NCI-H187 (cell line): ENCODE results near the gene MARVELD2.
"Not testable (repeated sequence)": the region's sequence is repeated elsewhere in the genome, so short reads cannot be mapped to it uniquely, and the experiment has no call there.

ENCODE experiments used
- DNase-seq, 2 experiments: peaks; one replicate each; lab custom pipeline; 2025; lab: John Stamatoyannopoulos, UW

MARVELD2 gene

DNA sequence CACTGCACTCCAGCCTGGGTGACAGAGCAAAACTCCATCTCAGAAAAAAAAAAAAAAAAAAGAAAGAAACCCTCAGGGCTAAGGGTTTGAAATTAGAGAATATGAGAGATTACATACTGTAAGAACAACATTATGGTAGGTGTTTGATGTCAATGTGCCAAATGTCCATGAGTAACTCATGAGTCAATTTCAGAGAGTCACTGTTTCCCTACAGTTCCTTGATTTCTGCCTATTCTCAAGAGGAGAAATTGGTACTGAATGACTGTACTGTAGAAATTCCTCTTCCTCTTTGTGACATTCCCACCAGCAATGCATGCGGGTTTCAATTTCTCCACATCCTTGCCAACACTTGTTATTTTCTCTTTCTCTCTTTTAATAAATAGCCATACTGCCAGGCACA lies 35.2 kb downstream of the MARVELD2 start:
- DNase-seq = no peak

DNA sequence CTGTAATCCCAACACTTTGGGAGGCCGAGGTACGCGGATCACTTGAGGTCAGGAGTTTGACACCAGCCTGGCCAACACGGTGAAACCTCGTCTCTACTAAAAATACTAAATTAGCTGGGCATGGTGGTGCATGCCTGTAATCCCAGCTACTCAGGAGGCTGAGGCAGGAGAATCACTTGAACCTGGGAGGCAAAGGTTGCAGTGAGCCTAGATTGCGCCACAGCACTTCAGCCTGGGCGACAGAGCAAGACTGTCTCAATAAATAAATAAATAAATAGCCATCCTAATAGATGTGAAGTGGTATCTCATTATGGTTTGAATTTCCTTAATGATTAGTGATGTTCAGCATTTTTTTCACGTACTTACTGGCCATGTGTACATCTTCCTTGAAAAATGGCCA lies 35.6 kb downstream of the MARVELD2 start:
- DNase-seq = not testable (repeated sequence)

DNA sequence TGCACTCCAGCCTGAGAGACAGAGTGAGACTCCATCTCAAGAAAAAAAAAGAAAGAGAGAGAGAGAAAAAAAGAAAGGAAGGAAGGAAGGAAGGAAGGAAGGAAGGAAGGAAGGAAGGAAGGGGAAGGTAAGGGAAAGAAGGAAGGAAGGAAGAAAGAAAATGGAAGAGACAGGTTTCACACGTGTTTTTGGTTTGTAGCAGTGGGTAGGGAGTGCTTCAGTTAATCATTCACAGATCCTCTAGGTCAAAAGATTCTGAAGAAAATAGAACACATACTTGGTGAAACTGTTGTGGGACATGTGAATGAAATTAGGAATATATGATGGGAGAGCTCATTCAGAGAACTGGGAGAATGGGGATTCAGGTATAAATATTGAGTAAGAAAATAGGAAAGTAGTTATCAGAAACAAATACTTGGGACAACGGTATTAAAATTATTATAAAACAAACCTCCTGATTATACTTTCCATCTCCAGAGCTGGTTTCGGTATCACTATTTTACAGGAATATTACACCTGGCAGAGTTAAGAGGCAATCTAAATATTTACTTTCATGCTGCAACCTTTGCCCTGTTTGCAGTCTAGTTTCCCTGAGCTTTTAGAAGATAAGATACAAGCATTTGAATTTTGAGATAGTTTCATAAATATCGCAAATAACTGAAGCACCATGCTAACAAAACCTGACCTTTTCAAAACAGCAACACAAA lies 37.2 kb downstream of the MARVELD2 start:
- DNase-seq = no peak

DNA sequence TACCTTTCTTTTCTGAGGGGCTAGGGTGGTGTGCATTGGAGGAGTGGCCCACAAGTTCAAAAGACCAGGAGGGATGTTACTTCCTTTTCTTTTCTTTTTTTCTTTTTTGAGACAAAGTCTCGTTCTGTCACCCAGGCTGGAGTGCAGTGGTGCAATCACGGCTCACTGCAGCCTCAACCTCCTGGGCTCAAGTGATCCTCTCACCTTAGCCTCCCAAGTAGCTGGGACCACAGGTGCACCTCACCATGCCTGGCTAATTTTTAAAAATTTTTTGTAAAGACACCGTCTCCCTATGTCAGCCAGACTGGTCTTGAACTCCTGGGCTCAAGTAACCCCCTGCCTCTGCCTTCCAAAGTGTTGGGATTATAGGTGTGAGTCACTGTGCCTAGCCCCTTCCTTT lies 38.6 kb downstream of the MARVELD2 start:
- not testable (repeated sequence) for DNase-seq

DNA sequence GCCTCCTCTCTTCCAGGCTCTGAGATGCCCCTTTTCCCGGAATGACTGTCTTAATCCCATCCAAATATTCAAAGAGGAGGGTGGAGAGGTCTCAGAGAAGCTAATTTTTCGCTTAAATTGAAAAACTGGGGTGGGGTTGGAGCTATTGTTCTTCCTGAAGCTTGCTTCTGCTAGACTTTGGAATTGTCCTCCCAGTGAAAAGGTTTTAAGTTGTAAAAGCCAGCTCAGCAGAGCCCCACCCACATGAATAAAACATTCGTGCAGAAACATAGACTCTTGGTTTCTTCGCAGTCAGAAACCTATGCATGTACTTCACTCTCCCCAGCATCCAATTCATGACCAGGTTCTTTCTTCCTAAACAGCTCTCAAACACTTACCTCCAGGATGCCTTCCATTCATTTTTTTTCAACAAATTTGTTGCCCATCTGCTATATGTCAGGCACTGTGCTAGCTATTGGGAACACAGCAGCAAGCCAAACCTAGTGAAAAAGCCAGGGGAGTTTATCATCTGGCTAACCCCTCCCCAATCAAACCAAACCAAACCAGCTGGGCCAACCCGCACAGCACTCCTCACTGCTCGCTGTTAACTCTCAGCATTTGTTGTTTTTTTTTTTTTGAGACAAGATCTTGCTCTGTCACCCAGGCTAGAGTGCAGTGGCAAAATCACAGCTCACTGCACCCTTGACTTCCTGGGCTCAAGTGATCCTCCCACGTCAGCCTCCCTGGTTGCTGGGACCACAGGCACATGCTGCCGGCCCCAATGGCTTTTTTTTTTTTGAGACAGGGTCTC lies 39.7 kb downstream of the MARVELD2 start:
- DNase-seq = no peak

DNA sequence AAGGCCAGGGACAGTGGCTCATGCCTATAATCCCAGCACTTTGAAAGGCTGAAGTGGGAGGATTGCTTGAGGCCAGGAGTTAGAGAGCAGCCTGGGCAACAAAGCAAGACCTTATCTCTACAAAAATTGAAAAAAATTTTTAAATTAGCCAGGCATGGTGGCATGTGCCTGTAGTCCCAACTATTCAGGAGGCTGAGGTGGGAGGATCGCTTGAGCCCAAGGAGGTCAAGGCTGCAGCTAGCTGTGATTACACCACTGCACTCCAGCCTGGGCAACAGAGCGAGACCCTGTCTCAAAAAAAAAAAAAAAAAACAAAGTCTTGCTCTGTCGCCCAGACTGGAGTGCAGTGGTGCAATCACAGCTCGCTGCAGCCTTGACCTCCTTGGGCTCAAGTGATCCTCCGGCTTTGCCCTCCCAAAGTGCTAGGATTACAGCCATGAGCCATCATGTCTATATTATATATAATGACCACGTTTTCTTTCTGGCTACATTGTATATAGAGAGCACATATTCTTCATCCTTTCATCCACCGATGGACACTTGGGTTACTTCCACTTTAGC lies 40.6 kb downstream of the MARVELD2 start:
- not testable (repeated sequence) for DNase-seq

DNA sequence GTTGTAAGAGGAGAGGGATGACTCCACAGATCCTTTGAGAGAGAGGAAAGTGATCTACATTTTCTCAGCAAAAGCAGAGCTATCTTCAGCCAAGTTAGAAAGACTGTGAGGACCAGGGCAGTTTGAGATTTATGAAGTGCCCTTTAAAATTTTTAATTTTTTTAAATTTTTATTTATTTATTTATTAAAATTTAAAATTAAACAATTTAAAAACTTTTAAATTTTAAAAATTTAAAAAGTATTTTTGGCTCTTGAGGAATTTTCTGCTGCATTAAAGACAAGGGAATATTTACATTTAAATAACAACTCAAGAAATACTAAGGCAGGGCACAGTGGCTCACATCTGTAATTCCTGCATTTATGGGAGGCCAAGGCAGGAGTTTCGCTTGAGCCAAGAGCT lies 47.3 kb downstream of the MARVELD2 start:
- DNase-seq = no peak

DNA sequence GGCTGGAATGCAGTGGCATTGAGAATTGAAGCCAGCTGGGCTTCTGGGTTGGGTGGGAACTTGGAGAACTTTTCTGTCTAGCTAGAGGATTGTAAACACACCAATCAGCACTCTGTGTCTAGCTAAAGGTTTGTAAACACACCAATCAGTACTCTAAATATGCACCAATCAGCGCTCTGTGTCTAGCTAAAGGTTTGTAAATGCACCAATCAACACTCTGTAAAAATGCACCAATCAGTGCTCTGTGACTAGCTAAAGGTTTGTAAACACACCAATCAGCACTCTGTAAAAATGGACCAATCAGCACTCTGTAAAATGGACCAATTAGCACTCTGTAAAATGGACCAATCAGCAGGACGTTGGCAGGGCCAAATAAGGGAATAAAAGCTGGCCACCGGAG lies 51.5 kb downstream of the MARVELD2 start:
- DNase-seq = not testable (repeated sequence)

DNA sequence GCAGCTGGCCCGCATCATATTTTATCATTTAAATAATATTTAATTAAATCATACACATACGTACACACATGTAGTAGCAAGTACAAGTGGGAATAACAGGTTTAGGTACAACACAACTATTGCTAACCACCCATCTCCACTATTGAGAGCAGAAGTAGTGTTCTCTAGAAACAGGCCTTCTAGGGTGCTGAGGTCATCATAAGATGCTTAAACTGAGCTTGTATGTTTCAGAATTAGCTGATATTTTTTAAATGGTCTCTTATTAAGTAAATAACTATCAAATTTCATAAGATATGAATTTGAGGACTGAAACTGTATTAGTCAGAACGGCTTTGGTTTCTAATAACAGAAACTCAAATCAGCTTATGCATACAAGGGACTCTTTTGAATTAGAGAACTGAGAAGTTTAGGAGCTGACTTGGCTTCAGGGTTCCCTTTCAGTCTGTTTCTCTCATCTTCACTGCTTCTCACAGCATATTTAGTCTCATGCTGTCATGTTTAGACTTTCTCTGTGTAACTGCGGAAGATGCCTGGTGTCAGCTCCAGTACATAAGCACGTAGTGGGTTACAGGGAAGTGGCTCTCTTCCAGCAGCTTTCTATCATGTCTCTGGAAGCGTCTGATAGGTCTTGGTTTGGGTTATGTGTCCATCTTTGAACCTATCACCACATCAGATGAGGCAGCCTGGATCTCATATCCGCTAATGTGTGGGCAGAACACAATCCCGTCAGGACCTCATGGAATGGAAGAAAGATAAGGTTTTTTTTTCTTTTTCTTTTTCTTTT lies 52.7 kb downstream of the MARVELD2 start:
- no peak for DNase-seq

DNA sequence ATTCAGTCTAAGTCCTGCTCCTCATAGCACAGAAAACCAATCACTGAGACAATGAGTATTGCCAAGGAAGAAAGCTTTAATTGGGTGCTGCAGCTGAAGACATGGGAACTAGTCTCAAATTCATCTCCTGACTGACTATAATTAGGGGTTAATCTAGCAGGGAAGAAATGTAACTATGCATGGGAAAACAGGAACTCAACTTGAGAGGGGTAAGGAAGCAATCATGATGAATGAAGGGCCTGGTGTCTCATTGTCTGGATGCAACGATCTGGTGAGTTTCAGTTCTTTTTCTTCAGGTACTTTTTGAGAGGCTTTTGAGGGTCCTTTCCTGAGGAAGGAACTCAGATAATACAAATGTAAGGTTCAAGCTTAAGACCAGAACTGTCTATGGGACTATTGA lies 53.7 kb downstream of the MARVELD2 start:
- no peak for DNase-seq

DNA sequence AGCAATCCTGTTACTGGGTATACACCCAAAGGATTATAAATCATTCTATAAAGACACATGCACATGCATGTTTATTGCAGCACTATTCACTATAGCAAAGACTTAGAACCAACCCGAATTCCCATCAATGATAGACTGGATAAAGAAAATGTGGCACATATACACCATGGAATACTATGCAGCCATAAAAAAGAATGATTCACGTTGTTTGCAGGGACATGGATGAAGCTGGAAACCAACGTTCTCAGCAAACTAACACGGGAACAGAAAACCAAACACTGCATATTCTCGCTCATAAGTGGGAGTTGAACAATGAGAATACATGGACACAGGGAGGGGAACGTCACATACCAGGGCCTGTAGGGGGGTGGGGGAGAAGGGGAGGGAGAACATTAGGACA lies 56.6 kb downstream of the MARVELD2 start:
- DNase-seq = not testable (repeated sequence)

DNA sequence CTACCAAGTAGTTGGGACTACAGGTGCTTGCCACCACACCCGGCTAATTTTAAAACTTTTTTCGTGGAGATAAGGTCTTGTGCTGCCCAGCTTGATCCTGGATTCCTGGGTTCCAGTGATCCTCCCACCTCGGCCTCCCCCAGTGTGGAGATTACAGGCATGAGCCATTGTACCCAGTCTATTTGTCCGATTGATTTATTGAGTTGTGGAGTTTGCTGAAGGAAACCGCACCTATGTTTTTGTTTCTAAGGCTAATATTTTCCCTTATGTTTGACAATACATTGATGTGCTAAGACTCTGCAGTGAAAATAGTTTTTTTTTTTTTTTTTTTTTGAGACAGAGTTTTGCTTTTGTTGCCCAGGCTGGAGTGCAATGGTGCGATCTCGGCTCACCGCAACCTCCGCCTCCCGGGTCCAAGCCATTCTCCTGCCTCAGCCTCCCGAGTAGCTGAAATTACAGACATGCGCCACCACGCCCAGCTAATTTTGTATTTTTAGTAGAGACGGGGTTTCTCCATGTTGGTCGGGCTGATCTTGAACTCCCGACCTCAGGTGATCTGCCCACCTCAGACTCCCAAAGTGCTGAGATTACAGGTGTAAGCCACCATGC lies 57.7 kb downstream of the MARVELD2 start:
- not testable (repeated sequence) for DNase-seq

DNA sequence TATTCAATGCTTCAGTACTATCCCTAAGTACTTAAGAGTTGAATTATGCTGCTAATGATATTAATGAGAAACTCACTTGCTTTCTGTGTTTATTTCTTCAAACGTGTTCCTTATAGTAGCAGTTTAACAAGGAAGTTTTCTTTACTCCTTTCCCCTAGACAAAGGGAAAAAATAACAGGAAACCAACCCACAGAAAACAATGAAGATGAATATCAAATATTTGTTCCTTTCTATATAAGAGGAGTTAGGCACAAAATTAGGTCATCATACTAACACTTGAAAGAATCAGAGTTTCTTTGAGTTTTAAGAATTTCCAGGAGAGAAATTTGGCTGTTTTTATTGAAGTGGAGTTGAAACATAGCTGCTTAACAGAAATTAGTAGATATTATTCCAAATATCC lies 62.3 kb downstream of the MARVELD2 start:
- no peak for DNase-seq

DNA sequence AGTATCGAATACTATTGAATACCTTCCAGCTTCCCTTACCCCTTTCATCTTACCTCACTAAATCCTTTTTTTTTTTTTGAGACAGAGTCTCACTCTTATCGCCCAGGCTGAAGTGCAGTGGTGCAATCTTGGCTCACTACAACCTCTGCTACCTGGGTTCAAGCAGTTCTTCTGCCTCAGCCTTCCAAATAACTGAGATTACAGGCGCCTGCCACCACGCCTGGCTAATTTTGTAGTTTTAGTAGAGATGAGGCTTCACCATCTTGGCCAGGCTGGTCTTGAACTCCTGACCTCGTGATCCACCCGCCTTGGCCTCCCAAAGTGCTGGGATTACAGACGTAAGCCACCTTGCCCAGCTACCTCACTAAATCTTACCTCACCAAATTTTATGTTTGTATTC lies 63.4 kb downstream of the MARVELD2 start:
- not testable (repeated sequence) for DNase-seq

DNA sequence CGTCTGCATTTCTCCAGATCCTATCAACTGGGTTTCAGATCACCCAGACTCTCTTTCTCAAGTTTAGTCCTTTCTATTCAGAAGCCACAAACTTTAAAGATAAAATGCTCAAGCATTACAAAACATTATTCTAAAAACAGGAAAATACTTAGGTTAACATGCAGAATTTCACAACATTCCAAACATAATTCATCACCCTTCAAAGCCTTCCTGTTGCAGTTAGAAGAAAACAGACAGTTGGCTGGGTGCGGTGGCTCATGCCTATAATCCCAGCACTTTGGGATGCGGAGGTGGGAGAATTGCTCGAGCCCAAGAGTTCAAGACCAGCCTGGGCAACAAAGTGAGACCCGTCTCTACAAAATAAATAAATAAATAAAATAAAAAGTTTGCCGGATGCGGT lies 70.0 kb downstream of the MARVELD2 start:
- no peak for DNase-seq

DNA sequence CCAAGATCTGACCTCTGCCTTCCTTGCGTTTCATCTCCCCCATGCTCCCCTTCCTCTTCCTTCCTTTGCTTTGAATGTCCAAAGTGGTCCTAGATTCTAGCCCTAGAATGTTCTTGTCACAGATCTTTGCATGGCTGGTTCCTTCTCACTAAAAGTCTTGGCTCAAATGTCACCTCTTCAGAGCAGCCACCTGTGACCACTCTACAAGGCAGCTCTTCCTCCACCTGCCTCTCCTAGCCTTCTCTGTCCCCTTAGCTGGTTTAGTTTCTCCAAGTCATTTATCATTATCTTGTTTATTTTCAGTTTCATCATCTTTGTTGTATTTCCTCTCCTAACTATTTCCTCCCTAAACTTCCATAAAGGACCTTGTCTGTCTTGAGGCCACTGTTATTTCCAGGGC lies 70.6 kb downstream of the MARVELD2 start:
- DNase-seq = peak in 1 of 2 experiments; percentile 46

DNA sequence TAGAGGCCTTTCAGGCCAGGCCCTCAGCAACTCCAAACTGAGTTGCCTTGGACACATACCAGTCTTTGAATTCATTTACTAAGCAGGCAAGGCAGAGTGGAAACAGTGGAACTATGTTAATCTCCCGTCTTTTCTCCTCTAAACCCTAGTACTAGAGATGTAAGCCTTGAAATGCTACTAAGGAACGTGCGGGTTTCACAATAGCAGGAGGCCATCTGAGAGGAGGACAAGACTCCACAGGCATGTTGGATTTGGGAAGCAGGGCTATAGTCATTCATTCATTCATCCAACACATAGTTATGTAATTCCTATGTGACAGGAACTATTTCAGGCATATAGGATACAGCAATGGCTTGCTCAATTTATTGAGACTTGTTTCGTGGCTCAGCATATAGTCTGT lies 74.3 kb downstream of the MARVELD2 start:
- no peak for DNase-seq

DNA sequence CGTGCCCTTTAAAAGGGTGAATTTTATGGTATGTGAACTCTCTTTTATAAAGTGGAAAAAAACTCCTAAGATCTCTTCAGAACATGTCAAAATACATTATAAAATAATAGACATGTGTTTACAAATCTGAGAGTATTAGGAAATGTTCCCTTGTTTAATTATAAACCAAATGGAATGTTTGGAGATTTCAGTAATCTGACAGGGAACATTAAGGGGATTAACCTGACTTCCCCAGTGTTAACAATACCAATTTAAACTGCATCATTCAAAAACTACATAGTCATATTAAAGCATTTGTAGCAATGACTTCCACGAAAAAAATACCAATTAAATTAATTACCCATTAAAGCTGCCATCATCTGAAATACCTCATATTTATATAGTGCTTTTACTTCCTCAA lies 76.1 kb downstream of the MARVELD2 start:
- no peak for DNase-seq

DNA sequence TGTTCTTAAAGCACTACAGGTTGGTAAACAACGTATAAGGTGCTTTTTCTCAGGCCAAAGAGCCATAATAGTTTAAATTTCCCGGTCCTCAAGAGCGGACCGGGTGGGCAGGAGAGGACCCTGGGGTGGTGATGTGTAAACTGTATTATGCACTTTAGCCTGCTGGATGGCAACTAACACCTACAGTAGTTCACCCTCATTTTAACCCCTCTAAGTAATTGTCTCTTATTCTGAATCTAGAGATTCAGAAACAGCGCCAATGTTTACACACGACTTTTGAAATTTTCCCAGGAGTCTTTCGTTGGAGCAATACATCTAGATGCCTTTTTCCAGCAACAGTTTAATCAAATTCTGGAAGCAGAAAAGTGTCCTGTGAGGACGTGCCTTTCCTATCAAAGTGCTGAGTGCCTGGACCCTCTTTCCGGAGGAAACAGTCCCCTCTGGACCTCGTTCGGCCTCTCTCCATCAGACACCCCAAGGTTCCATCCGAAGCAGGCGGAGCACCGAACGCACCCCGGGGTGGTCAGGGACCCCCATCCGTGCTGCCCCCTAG lies 77.0 kb downstream of the MARVELD2 start:
- DNase-seq = no peak

DNA sequence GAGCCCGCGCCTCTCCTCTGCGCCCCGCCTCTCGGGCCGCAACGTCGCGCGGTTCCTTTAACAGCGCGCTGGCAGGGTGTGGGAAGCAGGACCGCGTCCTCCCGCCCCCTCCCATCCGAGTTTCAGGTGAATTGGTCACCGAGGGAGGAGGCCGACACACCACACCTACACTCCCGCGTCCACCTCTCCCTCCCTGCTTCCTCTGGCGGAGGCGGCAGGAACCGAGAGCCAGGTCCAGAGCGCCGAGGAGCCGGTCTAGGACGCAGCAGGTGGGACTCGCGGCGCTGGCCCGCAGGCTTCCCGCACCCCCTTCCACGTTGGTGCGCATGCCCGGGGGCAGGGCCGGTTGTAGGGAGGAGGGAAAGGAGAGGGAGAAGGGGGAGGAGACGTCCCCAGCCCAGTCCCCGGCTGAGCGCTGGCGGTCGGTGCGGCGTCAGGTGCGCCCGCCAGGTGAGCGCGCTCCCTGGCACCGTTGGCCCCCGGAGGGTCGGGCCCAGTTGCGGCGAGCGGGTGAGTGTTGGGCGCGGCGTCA lies 77.5 kb downstream of the MARVELD2 start, which contains the start of gene OCLN:
Gene OCLN, plus strand, starts transcription at position 400 of the 532 bp plus-strand sequence. CDS start 11,455 bp downstream, outside the sequence.
- DNase-seq = peak; percentile 54 to 69

DNA sequence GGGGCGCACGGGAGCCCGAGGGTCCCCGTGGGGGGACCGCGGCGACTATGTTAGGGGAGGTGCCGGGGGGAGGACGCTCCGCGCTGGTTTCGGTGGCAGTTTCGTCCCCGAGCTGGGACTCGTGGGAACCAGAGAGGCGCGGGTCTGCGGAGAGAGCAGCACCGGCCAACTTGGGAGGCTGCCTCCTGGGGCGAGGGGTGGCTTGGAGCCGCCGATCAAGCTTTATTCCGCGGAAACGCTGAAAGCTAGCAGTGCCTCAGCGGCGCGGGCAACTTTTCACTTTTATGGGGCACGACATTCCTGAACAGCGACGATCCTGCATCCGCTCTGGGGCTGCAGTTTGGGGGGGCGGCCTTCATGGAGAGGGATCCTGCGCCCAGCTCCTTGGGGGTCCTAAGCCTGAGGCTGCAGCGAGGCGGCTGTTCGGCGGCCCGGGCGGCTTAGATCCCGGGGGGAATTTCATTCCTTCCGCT lies 78.0 kb downstream of the MARVELD2 start:
- peak in 1 of 2 experiments; percentile 41 for DNase-seq
